Epithelial cell of esophagus (primary cell): ENCODE data around the gene EGFL7.

Source experiments
- DNase-seq: peaks from one replicate; pipeline ENCODE4 v3.0.0; 2010; ENCODE audit warnings: low read depth
- H3K4me3 ChIP-seq: 2 replicates; pipeline ENCODE4 v1.5.1; 2011; ENCODE audit warnings: mild to moderate bottlenecking, low read length, control low read depth
- CTCF ChIP-seq: IDR thresholded peaks from 2 replicates; pipeline ENCODE4 v1.5.1; 2011; ENCODE audit warnings: low read depth, mild to moderate bottlenecking, low read length, control low read depth, inconsistent platforms; ENCODE audit not compliant: insufficient read depth; ENCODE audit errors: missing control alignments

The EGFL7 gene

DNA sequence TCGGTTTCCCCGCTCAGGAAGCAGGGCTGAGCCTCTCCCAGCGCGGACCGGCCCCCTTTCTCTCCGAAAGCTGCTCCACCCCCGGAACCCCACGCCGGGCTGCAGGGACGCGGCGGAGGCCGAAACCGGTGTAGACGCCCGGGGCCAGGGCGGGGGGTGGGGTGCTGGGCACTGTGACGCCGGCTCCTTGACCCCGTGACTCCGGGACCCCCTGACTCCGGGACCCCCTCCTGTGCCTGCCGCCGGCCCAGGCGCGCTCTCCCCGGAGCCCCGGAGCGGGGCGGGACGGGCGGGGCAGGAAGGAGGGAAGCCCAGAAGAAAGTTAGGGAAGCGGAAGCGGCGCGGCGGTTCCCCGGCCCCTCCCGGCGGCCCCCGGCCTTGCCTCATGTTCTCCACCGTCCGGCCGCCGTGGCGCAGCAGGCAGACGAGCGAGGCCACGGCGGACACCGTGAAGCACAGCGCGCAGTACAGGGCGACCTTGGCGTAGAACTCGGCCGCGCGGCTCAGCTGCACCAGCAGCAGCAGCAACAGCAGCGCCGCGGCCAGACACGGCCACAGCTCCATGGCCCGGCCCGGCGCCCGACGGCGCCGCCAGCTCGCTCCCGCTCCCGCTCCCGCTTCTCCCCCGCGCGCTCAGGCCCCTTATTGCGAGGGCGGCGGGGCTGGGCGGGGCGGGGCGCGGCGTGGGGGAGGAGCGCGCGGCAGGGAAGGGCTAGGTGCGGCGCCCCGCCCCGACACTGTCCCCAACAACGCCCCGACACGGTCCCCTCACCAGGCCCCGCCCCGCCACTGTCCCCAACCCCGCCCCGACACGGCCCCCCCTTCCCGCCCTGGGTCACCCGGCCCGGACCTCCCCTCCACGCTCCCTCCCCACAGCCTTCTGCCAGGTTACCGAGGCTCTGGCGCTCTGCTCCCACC, 24.3 kb downstream of the EGFL7 start, which contains the start of gene AGPAT2:
Gene AGPAT2, minus strand, starts transcription at position 664 of the 918 bp plus-strand sequence. Its CDS starts 100 bp downstream, at position 564.
- DNase-seq = peak; percentile 38
- H3K4me3 ChIP-seq = peak within 1 kb of the TSS; percentile 62
- TF ChIP-seq CTCF = no peak

DNA sequence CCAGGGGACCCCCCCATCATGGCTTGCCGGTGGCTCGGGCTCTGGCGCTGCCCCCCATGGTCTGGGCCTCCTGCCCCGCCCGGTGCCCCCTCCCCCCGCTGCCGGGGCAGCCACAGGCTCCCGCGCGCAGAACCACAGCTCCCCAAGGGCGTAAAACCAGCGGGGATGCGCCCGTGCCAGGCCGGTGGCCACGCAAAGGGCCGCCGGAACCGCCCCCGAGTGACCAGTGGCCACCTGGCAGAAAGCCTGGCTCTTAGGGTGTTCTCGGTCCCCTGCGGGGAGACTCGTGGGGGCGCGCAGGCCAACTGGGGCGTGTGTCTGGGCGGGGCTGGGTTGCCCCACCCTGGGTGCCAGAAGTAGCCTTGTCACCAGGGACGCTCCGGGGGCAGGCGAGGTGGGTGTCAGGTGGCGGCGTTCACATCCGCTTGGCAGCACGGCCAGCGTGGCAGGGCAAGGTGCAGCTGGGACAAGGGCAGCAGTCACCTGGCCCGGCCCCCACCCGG, 25.1 kb downstream of the EGFL7 start:
- no peak overlapping the region for H3K4me3 ChIP-seq
- no peak for TF ChIP-seq CTCF
- DNase-seq = no peak

DNA sequence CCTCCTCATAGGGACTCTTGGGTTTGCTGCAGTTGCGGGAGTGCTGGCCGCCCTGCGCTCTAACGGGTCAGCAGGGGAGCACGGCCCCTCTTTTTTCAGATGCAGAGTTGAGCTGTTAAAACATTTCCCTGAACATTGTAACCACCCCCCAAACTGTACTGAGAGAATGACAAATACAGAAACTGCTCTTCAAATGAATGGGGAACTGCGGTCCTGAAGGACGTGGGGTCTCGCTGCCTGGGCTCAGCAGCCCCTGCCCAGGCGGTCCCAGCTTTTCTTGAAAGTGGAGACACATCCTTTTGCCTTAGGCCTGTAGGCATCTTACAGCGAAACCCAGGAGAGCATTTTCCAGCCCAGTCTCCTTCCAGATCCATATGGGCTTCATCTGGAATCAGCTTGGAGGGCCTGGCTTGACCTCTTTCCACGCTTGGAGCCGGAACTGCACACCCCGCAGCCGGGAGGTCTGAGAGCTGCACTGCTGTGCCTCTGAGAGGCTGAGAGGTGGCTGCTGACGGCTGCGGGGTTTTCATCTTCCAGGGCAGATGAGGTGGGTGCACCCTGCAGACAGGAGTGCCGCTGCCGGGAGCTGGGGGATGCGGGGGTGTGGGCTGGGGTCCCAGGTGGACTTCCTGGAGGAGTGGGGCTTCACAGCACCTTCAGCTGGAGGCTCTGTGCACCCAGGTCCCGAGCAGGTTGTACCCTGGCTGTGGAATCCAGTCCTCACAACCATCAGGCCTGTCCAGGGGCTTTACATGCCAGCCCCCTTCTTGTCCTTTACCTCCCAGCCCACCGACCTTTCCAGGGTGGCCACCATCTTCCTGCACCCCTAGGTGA, 25.8 kb downstream of the EGFL7 start:
- no peak for TF ChIP-seq CTCF
- no peak overlapping the region for H3K4me3 ChIP-seq
- DNase-seq = no peak

DNA sequence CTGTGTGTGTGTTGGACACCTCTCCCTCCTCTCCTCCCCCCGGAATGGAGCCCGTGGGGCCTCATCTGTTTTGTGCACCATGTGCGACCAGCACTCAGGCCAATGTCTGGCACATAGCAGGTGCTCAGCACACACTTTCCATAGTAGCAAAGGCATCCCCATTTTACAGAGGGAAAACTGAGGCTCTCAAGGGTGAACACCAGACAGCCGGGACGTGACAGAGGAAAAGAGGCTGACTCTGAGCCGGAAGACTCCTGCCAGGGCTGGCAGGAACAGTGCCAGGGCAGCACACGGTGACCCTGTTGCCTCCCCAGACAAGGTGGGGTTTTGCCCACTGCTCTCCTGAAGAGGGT, 26.4 kb downstream of the EGFL7 start:
- no peak for TF ChIP-seq CTCF
- DNase-seq = no peak
- no peak overlapping the region for H3K4me3 ChIP-seq

- DNase-seq = no peak
- no peak overlapping the region for H3K4me3 ChIP-seq
- no peak for TF ChIP-seq CTCF
Measured at GRCh38 chr9:136690104-136690805, 27.5 kb downstream of the EGFL7 start.

DNA sequence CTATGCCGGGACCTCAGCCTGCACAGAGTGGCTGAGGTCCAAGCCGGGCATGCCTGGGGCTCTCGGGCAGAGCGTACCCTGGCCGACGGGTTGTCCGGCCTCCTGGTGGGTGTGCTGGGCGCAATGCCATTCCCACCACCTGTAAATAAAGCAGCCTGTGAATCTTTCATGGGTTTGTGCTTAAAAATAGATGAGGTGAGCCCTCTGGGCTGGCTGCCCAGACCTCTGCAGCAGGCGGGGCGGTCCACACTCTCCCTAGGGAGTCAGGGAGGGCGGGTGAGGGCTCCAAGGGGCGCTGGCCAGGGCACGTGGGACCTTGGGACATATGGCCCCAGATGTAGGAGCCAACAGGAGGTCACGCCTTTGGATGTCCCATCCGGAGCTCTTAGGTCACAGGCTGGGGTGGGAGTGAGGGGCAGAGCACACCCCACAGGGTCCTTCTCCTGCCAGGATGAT, 28.1 kb downstream of the EGFL7 start:
- H3K4me3 ChIP-seq = no peak overlapping the region
- DNase-seq = no peak
- no peak for TF ChIP-seq CTCF
